Endodermal cell (in vitro differentiated cells): Measurements from ENCODE around the gene ZNF320. TPM values are rescaled to one million over a fixed set of nuclear protein-coding genes. Genes with fewer than 3 reads are reported as not detected.
A peak's percentile ranks its signal among the peaks of the same experiment; 100 is the strongest.

Experiments
- DNase-seq: peaks from one replicate; pipeline ENCODE4 v3.0.0-alpha.2; 2017
- H3K27ac ChIP-seq: 2 replicates; pipeline ENCODE4 v1.5.1; 2013; ENCODE audit warnings: mild to moderate bottlenecking, low read depth, low read length, moderate library complexity
- H3K27me3 ChIP-seq: 2 replicates; pipeline ENCODE4 v1.6.1; 2013; ENCODE audit warnings: mild to moderate bottlenecking, low read length, moderate library complexity; ENCODE audit not compliant: insufficient read depth, control insufficient read depth, poor library complexity, severe bottlenecking
- H3K36me3 ChIP-seq: 2 replicates; pipeline ENCODE4 v1.7.0; 2013; ENCODE audit warnings: mild to moderate bottlenecking, low read length, moderate library complexity; ENCODE audit not compliant: control insufficient read depth, insufficient read depth
- H3K4me1 ChIP-seq: one replicate; pipeline ENCODE4 v1.7.0; 2013; ENCODE audit warnings: low read length; ENCODE audit not compliant: control insufficient read depth, insufficient read depth
- H3K4me3 ChIP-seq: 2 replicates; pipeline ENCODE4 v1.5.1; 2013; ENCODE audit warnings: mild to moderate bottlenecking, low read length, moderate library complexity
- H3K9ac ChIP-seq: 2 replicates; pipeline ENCODE4 v1.6.1; 2013; ENCODE audit warnings: mild to moderate bottlenecking, low read length, moderate library complexity; ENCODE audit not compliant: poor library complexity, severe bottlenecking; ENCODE audit errors: extremely low read depth
- H3K9me3 ChIP-seq: 2 replicates; pipeline ENCODE4 v1.6.1; 2013; ENCODE audit warnings: mild to moderate bottlenecking, low read length, moderate library complexity; ENCODE audit not compliant: control insufficient read depth
- H3K27ac Mint-ChIP-seq: 2 replicates; pipeline ENCODE4 v1.8.0; 2020; ENCODE audit warnings: mixed read lengths
- H3K27me3 Mint-ChIP-seq: 2 replicates; pipeline ENCODE4 v1.8.0; 2021; ENCODE audit warnings: mild to moderate bottlenecking, mixed read lengths; ENCODE audit not compliant: insufficient read depth
- H3K36me3 Mint-ChIP-seq: 2 replicates; pipeline ENCODE4 v1.8.0; 2020; ENCODE audit warnings: low read depth, mixed read lengths
- H3K4me1 Mint-ChIP-seq: 2 replicates; pipeline ENCODE4 v1.8.0; 2020; ENCODE audit warnings: mixed read lengths
- H3K4me3 Mint-ChIP-seq: 2 replicates; pipeline ENCODE4 v1.8.0; 2020; ENCODE audit warnings: mild to moderate bottlenecking, moderate library complexity, mixed read lengths
- H3K9me3 Mint-ChIP-seq: 2 replicates; pipeline ENCODE4 v1.8.0; 2020; ENCODE audit warnings: mild to moderate bottlenecking, mixed read lengths
- CTCF ChIP-seq: fragments of 200-600 bp; sonication (generic); conservative IDR thresholded peaks from 2 replicates; pipeline ENCODE4 v1.5.0; 2021; ENCODE audit warnings: antibody characterized with exemption, mild to moderate bottlenecking
- WGBS, 2 experiments: methylation state at CpG; one replicate each; pipeline versions ENCODE4 v1.1.5 to v1.1.7; 2013; ENCODE audit warnings: missing lambda C conversion rate in 2 of 2, mixed read lengths in 1 of 2; ENCODE audit not compliant: insufficient coverage in 1 of 2, insufficient read length in 1 of 2; 5-methylcytosine and 5-hydroxymethylcytosine counted together
- long read RNA-seq, 4 experiments: library from polyadenylated mRNA in 2 of 4; library from RNA in 1 of 4; library from capped mRNA in 1 of 4; stranded (forward) in 3 of 4; unstranded in 1 of 4; transcript quantifications; one replicate each; pipeline ENCODE4 v2.0.0, GENCODE V29; 2020 to 2021; ENCODE audit warnings: inconsistent platforms in 1 of 4
- polyA plus RNA-seq, 2 experiments: library from polyadenylated mRNA; stranded (reverse); fragments of 50-300 nt; gene quantifications; one replicate each; pipeline ENCODE4 v1.2.3, GENCODE V29; 2013
- total RNA-seq, 2 donors: library from RNA; stranded (reverse); fragmentation: NEBNext Ultra II Directional in 1 of 2; extraction: Animal tissue kit (Norgen Biotek cat#: 25700) in 1 of 2; gene quantifications; 2 replicates in 1 of 2; 3 replicates in 1 of 2; pipeline ENCODE4 v1.2.1, GENCODE V29; 2021

The ZNF320 gene
- 10 to 100 TPM; 33.5 to 37.5 TPM for total RNA-seq
- 20.9 TPM for polyA plus RNA-seq (2013, experiment 1 of 2)
- 18.1 TPM for polyA plus RNA-seq (2013, experiment 2 of 2)
- long read RNA-seq, experiment 1, partial matches to known transcripts = 1 of 6 reads
- long read RNA-seq, experiment 1, other reads (novel, unspliced or antisense) = 5 of 6 reads
- long read RNA-seq, experiment 2, partial matches to known transcripts = 5 of 34 reads
- long read RNA-seq, experiment 2, other reads (novel, unspliced or antisense) = 24 of 34 reads
- long read RNA-seq, experiment 3, partial matches to known transcripts = 9 of 47 reads
- long read RNA-seq, experiment 3, other reads (novel, unspliced or antisense) = 35 of 47 reads
- long read RNA-seq, experiment 4, partial matches to known transcripts = 0 of 2 reads
- long read RNA-seq, experiment 4, other reads (novel, unspliced or antisense) = 2 of 2 reads

- Mint-ChIP-seq H3K27ac (peak within 1 kb of the TSS; percentile 99), H3K9me3 (peaks cover 2% of the 10 kb centered on the region), H3K27me3 (no peaks in the 10 kb centered on the region), H3K4me1 (peaks cover 18% of the 10 kb centered on the region), H3K4me3 (peak within 1 kb of the TSS; percentile 94), H3K36me3 (peaks cover 33% of the 10 kb centered on the region)
- H3K9ac ChIP-seq = peak within 1 kb of the TSS; percentile 94
- H3K27me3 ChIP-seq = no peaks in the 10 kb centered on the region
- 1 to 2% methylated on average over 20 to 56 of the region's 56 CpGs for WGBS, 2 experiments
- H3K4me3 ChIP-seq = peak within 1 kb of the TSS; percentile 96
- H3K4me1 ChIP-seq = no peaks in the 10 kb centered on the region
- TF ChIP-seq CTCF = no peak
- H3K9me3 ChIP-seq = peaks cover 9% of the 10 kb centered on the region
- peak; percentile 99 for DNase-seq
- peak within 1 kb of the TSS; percentile 86 for H3K27ac ChIP-seq
- peaks cover 23% of the 10 kb centered on the region for H3K36me3 ChIP-seq
These were observed at the start of gene ZNF320 for GRCh38 chr19:52897138-52897935. TSS of gene ZNF320 (minus strand) at chr19:52897635. CDS start at chr19:52890255, 7,380 bp downstream.

GRCh38 chr19:52946322-52947310 lies 49.2 kb upstream of the ZNF320 start:
- Histone ChIP-seq H3K4me1 (peaks cover 3% of the 10 kb centered on the region), H3K27ac (no peak overlapping the region), H3K36me3 (peaks cover 34% of the 10 kb centered on the region), H3K27me3 (no peaks in the 10 kb centered on the region), H3K9me3 (peaks cover 56% of the 10 kb centered on the region), H3K9ac (no peak overlapping the region), H3K4me3 (peak overlapping the region; percentile 47)
- 83 to 84% methylated on average over 19 to 38 of the region's 39 CpGs for WGBS, 2 experiments
- H3K4me3 Mint-ChIP-seq = peak overlapping the region; percentile 78
- peaks cover 35% of the 10 kb centered on the region for H3K36me3 Mint-ChIP-seq
- no peaks in the 10 kb centered on the region for H3K27me3 Mint-ChIP-seq
- peak overlapping the region; percentile 99 for H3K27ac Mint-ChIP-seq
- peak; percentile 94 for DNase-seq
- peaks cover 15% of the 10 kb centered on the region for H3K4me1 Mint-ChIP-seq
- H3K9me3 Mint-ChIP-seq = peaks cover 55% of the 10 kb centered on the region
- peak; percentile 13 for TF ChIP-seq CTCF
